Superior temporal gyrus (tissue), 1 donor: ENCODE measurements around the gene DDX25.
A peak's percentile ranks its signal among the peaks of the same experiment; 100 is the strongest.
"Not testable (repeated sequence)": the region's sequence is repeated elsewhere in the genome, so short reads cannot be mapped to it uniquely, and the experiment has no call there.

Experiments used
- DNase-seq: peaks from one replicate; pipeline ENCODE4 v3.0.0-alpha.2; 2016; ENCODE audit errors: extremely low spot score

DDX25 gene

GRCh38 chr11:125904678-125905077 lies 370 bp downstream of the DDX25 start:
- DNase-seq, result no peak

- peak; percentile 53 for DNase-seq
Measured at GRCh38 chr11:125910226-125910849, 6.0 kb downstream of the DDX25 start.

- not testable (repeated sequence) for DNase-seq
Measured at GRCh38 chr11:125914601-125915000, 10.3 kb downstream of the DDX25 start.

GRCh38 chr11:125916683-125917347 lies 12.5 kb downstream of the DDX25 start:
- DNase-seq, result no peak

- no peak for DNase-seq
Measured at GRCh38 chr11:125918140-125918840, 14.0 kb downstream of the DDX25 start.

GRCh38 chr11:125921042-125921441 lies 16.7 kb downstream of the DDX25 start:
- DNase-seq, result no peak

GRCh38 chr11:125922156-125922555 lies 17.8 kb downstream of the DDX25 start:
- no peak for DNase-seq

GRCh38 chr11:125923012-125923579 lies 18.8 kb downstream of the DDX25 start:
- peak; percentile 89 for DNase-seq

- DNase-seq, result no peak
Measured at GRCh38 chr11:125923633-125924032, 19.3 kb downstream of the DDX25 start.

GRCh38 chr11:125924384-125925007 lies 20.2 kb downstream of the DDX25 start:
- no peak for DNase-seq

- no peak for DNase-seq
Measured at GRCh38 chr11:125925247-125925740, 21.0 kb downstream of the DDX25 start.

- no peak for DNase-seq
Measured at GRCh38 chr11:125925804-125926203, 21.5 kb downstream of the DDX25 start.

- DNase-seq, result no peak
Measured at GRCh38 chr11:125926682-125927081, 22.4 kb downstream of the DDX25 start.

- DNase-seq, result no peak
Measured at GRCh38 chr11:125929445-125930075, 25.3 kb downstream of the DDX25 start.

GRCh38 chr11:125930076-125930450 lies 25.8 kb downstream of the DDX25 start:
- DNase-seq, result no peak

GRCh38 chr11:125931116-125931515 lies 26.8 kb downstream of the DDX25 start:
- no peak for DNase-seq

GRCh38 chr11:125931668-125932067 lies 27.4 kb downstream of the DDX25 start:
- no peak for DNase-seq

GRCh38 chr11:125932301-125932700 lies 28.0 kb downstream of the DDX25 start:
- no peak for DNase-seq

- no peak for DNase-seq
Measured at GRCh38 chr11:125933030-125933813, 28.9 kb downstream of the DDX25 start.

GRCh38 chr11:125934473-125934872 lies 30.2 kb downstream of the DDX25 start:
- DNase-seq, result no peak

GRCh38 chr11:125935056-125935455 lies 30.7 kb downstream of the DDX25 start:
- no peak for DNase-seq
